H1 (cell line): ENCODE measurements around the gene DAPK2. TPM values are rescaled to one million over a fixed set of nuclear protein-coding genes. Genes with fewer than 3 reads are reported as not detected.

Source experiments
- CTCF ChIA-PET: fragments of 300-600 bp; sonication (Branson Sonifier 250); formaldehyde crosslinking; loops from one replicate; lab custom pipeline; 2021; ENCODE audit not compliant: partially characterized antibody; lab: Charles Lee
- POLR2A ChIA-PET: fragments of 300-600 bp; sonication (Branson Sonifier 250); formaldehyde crosslinking; loops from one replicate; lab custom pipeline; 2021; ENCODE audit warnings: inconsistent platforms; ENCODE audit not compliant: partially characterized antibody; lab: Charles Lee
- DNase-seq, 2 experiments: peaks; one replicate each; pipeline versions ENCODE4 v3.0.0 to v3.0.0-alpha.2; 2010 to 2022; ENCODE audit warnings: low spot score in 2 of 2, low read depth in 1 of 2, mixed read lengths in 1 of 2
- FAIRE-seq: peaks from 2 replicates; lab custom pipeline; 2011; peaks lifted over from hg19 to GRCh38; lab: Jason Lieb, UNC
- H2AFZ ChIP-seq: 2 replicates; pipeline ENCODE4 v1.8.1; 2012; ENCODE audit warnings: low read length, inconsistent platforms
- H2AK5ac ChIP-seq: 2 replicates; pipeline ENCODE4 v1.6.1; 2013; ENCODE audit warnings: low read depth, low read length
- H2BK120ac ChIP-seq: replicated peaks from 2 replicates; pipeline ENCODE3; 2013; ENCODE audit warnings: low read depth, low read length, inconsistent platforms
- H2BK12ac ChIP-seq: 2 replicates; pipeline ENCODE4 v1.6.1; 2013; ENCODE audit warnings: low read depth, low read length
- H2BK15ac ChIP-seq: 2 replicates; pipeline ENCODE4 v1.6.1; 2013; ENCODE audit warnings: low read length
- H2BK20ac ChIP-seq: 2 replicates; pipeline ENCODE4 v1.6.1; 2013; ENCODE audit warnings: low read length
- H2BK5ac ChIP-seq: 2 replicates; pipeline ENCODE4 v1.6.1; 2013; ENCODE audit warnings: low read depth, low read length
- H3K14ac ChIP-seq: 2 replicates; pipeline ENCODE4 v1.6.1; 2013; ENCODE audit warnings: inconsistent platforms; ENCODE audit not compliant: insufficient read length
- H3K18ac ChIP-seq: 2 replicates; pipeline ENCODE4 v1.6.1; 2013; ENCODE audit warnings: low read length; ENCODE audit errors: extremely low read depth
- H3K23ac ChIP-seq: 2 replicates; pipeline ENCODE4 v1.6.1; 2013; ENCODE audit warnings: inconsistent platforms; ENCODE audit not compliant: insufficient read length
- H3K23me2 ChIP-seq: 2 replicates; pipeline ENCODE4 v1.6.1; 2013; ENCODE audit warnings: low read depth, low read length
- H3K27ac ChIP-seq: 2 replicates; pipeline ENCODE4 v1.6.1; 2011; ENCODE audit warnings: low read depth, low read length, inconsistent platforms
- H3K27me3 ChIP-seq, 4 experiments: replicated peaks in 1 of 4; 1 replicate in 1 of 4; 2 replicates in 3 of 4; pipeline versions ENCODE4 v1.6.1 to v1.8.1; 2011 to 2013; ENCODE audit warnings: low read length in 3 of 4, mild to moderate bottlenecking in 3 of 4, inconsistent platforms in 2 of 4, mixed read lengths in 2 of 4, moderate library complexity in 1 of 4; ENCODE audit not compliant: control insufficient read depth in 3 of 4, insufficient read depth in 3 of 4; ENCODE audit errors: extremely low read depth in 1 of 4
- H3K36me3 ChIP-seq, 4 experiments: 2 replicates each; pipeline versions ENCODE4 v1.6.1 to v1.8.1; 2011 to 2013; ENCODE audit warnings: mild to moderate bottlenecking in 4 of 4, low read length in 3 of 4, moderate library complexity in 2 of 4, control low read depth in 1 of 4, inconsistent platforms in 1 of 4; ENCODE audit not compliant: insufficient read depth in 4 of 4, control insufficient read depth in 2 of 4
- H3K4ac ChIP-seq: replicated peaks from 2 replicates; pipeline ENCODE3; 2013; ENCODE audit warnings: low read length, low read depth, mixed read lengths, inconsistent platforms; ENCODE audit not compliant: insufficient read length
- H3K4me1 ChIP-seq, 4 experiments: replicated peaks in 1 of 4; 1 replicate in 1 of 4; 2 replicates in 3 of 4; pipeline versions ENCODE4 v1.6.1 to v1.8.1; 2011 to 2013; ENCODE audit warnings: low read length in 3 of 4, inconsistent platforms in 2 of 4, mixed read lengths in 1 of 4; ENCODE audit not compliant: insufficient read depth in 4 of 4, control insufficient read depth in 3 of 4
- H3K4me2 ChIP-seq, 2 experiments: 2 replicates each; pipeline versions ENCODE4 v1.6.1 to v1.8.1; 2011 to 2013; ENCODE audit warnings: low read depth in 2 of 2, low read length in 2 of 2, control low read depth in 1 of 2, inconsistent platforms in 1 of 2, mild to moderate bottlenecking in 1 of 2; ENCODE audit not compliant: insufficient read depth in 1 of 2
- H3K4me3 ChIP-seq, 4 experiments: fragments of 200-600, 300-600 bp in 1 of 4; sonication (generic), shearing (Covaris generic), sonication (Bioruptor Twin) in 1 of 4; 2 replicates each; pipeline versions ENCODE4 v1.5.1 to v1.8.1; 2011 to 2016; ENCODE audit warnings: low read length in 4 of 4, low read depth in 3 of 4, control low read depth in 2 of 4, inconsistent platforms in 2 of 4, mild to moderate bottlenecking in 2 of 4, mixed read lengths in 1 of 4, moderate library complexity in 1 of 4; ENCODE audit not compliant: insufficient read depth in 2 of 4; ENCODE audit errors: extremely low read depth in 1 of 4
- H3K56ac ChIP-seq: replicated peaks from 2 replicates; pipeline ENCODE3; 2013; ENCODE audit warnings: low read depth, mild to moderate bottlenecking, mixed read lengths, low read length, inconsistent platforms; ENCODE audit not compliant: insufficient read length
- H3K79me1 ChIP-seq: 2 replicates; pipeline ENCODE4 v1.6.1; 2013; ENCODE audit warnings: low read depth, low read length, control low read depth
- H3K79me2 ChIP-seq, 2 experiments: 2 replicates each; pipeline versions ENCODE4 v1.6.1 to v1.8.1; 2012 to 2013; ENCODE audit warnings: low read length in 2 of 2, mild to moderate bottlenecking in 2 of 2, inconsistent platforms in 1 of 2; ENCODE audit not compliant: insufficient read depth in 2 of 2, control insufficient read depth in 1 of 2
- H3K9ac ChIP-seq, 4 experiments: replicated peaks in 1 of 4; 1 replicate in 1 of 4; 2 replicates in 3 of 4; pipeline versions ENCODE4 v1.6.1 to v1.8.1; 2011 to 2013; ENCODE audit warnings: low read depth in 3 of 4, low read length in 3 of 4, control low read depth in 2 of 4, mild to moderate bottlenecking in 2 of 4, moderate library complexity in 2 of 4, inconsistent platforms in 1 of 4; ENCODE audit errors: extremely low read depth in 1 of 4
- H3K9me3 ChIP-seq, 2 experiments: 2 replicates each; pipeline versions ENCODE4 v1.6.1 to v1.8.1; 2012 to 2013; ENCODE audit warnings: mild to moderate bottlenecking in 2 of 2, moderate library complexity in 2 of 2, control low read depth in 1 of 2, inconsistent platforms in 1 of 2, low read depth in 1 of 2, low read length in 1 of 2, mixed read lengths in 1 of 2; ENCODE audit not compliant: insufficient read depth in 2 of 2
- H4K20me1 ChIP-seq, 2 experiments: replicated peaks in 1 of 2; 2 replicates each; pipeline versions ENCODE3 to v1.8.1; 2011 to 2013; ENCODE audit warnings: inconsistent platforms in 2 of 2, low read length in 2 of 2, mild to moderate bottlenecking in 1 of 2; ENCODE audit not compliant: insufficient read depth in 2 of 2, control insufficient read depth in 1 of 2
- H4K5ac ChIP-seq: 2 replicates; pipeline ENCODE4 v1.6.1; 2013; ENCODE audit warnings: low read length, low read depth, mixed read lengths, inconsistent platforms; ENCODE audit not compliant: insufficient read length
- H4K8ac ChIP-seq: 2 replicates; pipeline ENCODE4 v1.8.0; 2013; ENCODE audit warnings: mild to moderate bottlenecking, moderate library complexity, low read length, inconsistent platforms; ENCODE audit not compliant: insufficient read depth; ENCODE audit errors: extremely low read depth
- H4K91ac ChIP-seq: replicated peaks from 2 replicates; pipeline ENCODE3; 2013; ENCODE audit warnings: low read length, mixed read lengths, inconsistent platforms; ENCODE audit not compliant: insufficient read length
- HDAC2 ChIP-seq, 2 experiments: fragments of 300-600 bp in 1 of 2; sonication (generic) in 1 of 2; IDR thresholded peaks; 2 replicates each; pipeline ENCODE4 v1.6.1; 2011 to 2012; ENCODE audit warnings: low read depth in 2 of 2, low read length in 2 of 2, mild to moderate bottlenecking in 2 of 2, moderate library complexity in 2 of 2, borderline replicate concordance in 1 of 2, inconsistent platforms in 1 of 2
- PHF8 ChIP-seq: fragments of 200-600 bp; sonication (generic); conservative IDR thresholded peaks from 2 replicates; pipeline ENCODE4 v1.7.1; 2012; ENCODE audit warnings: low read depth, mild to moderate bottlenecking, inconsistent platforms, low read length, moderate library complexity
- SIRT6 ChIP-seq: IDR thresholded peaks from one replicate; pipeline ENCODE4 v1.7.1; 2012; ENCODE audit warnings: low read length, inconsistent platforms
- SP1 ChIP-seq: IDR thresholded peaks from 2 replicates; pipeline ENCODE4 v1.6.1; 2011; ENCODE audit warnings: low read depth, low read length
- TAF1 ChIP-seq: IDR thresholded peaks from 2 replicates; pipeline ENCODE4 v1.6.1; 2011; ENCODE audit warnings: mild to moderate bottlenecking, low read depth, low read length
- TEAD4 ChIP-seq: IDR thresholded peaks from 2 replicates; pipeline ENCODE4 v1.6.1; 2012; ENCODE audit warnings: low read depth, low read length, inconsistent platforms, mixed read lengths
- WGBS, 2 experiments: shearing (Covaris generic) in 1 of 2; methylation state at CpG; one replicate each; pipeline versions ENCODE4 v1.1.6 to v1.1.7; 2013 to 2015; ENCODE audit warnings: low lambda C conversion rate in 2 of 2, mixed read lengths in 2 of 2, inconsistent platforms in 1 of 2, low coverage in 1 of 2, missing lambda C conversion rate in 1 of 2; ENCODE audit not compliant: insufficient replicate concordance in 2 of 2, insufficient coverage in 1 of 2, insufficient read length in 1 of 2; ENCODE audit errors: extremely low coverage in 1 of 2, missing lambda C conversion rate in 1 of 2; 5-methylcytosine and 5-hydroxymethylcytosine counted together
- polyA plus RNA-seq, 7 experiments: library from polyadenylated mRNA; depleted of rRNA in 3 of 7; stranded (reverse) in 5 of 7; unstranded in 2 of 7; fragments of >200 nt in 5 of 7; fragments of 200-250 nt in 2 of 7; gene quantifications; 1 replicate in 5 of 7; 2 replicates in 1 of 7; 4 replicates in 1 of 7; pipeline versions ENCODE4 v1.2.1 to v1.2.3, GENCODE V29; 2011 to 2013; ENCODE audit warnings: missing spikeins in 2 of 7, mixed read lengths in 2 of 7
- total RNA-seq: library from RNA; stranded (reverse); fragmentation: NEBNext Ultra II Directional; extraction: Animal tissue kit (Norgen Biotek cat#: 25700); gene quantifications from 2 replicates; pipeline ENCODE4 v1.2.1, GENCODE V29; 2021

DAPK2 gene
- total and polyA plus RNA-seq, 2 of the 8 experiments (the other 6 are each of a cell fraction or from before 2014, with no cell fraction given), result 1.8 to 2.9 TPM

DNA sequence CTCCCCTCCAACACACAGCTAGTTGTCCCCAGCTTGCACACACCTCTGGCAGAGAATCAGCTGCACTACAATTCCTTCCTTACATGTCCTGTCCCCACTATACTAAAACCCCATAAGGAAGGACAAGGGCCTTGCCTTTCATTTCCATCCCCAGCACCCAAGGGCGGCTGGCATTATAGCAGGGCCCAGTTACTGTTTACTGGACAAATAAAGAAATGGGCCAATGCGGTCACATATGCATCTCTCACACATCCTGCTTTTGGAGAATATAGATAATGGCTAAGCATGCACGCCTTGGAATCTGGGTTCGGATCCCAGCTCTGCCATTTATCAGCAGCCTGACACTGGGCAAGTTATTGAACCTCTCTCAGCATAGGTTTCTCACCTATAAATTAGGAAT lies 99.1 kb downstream of the DAPK2 start:
- Histone ChIP-seq H3K36me3 (no peaks in the 10 kb centered on the region), H2BK5ac (no peak overlapping the region), H3K9ac (no peak overlapping the region), H3K4me3 (no peak overlapping the region), H3K23ac (no peak overlapping the region), H3K79me2 (no peaks in the 10 kb centered on the region), H3K18ac (no peak overlapping the region), H3K9me3 (no peaks in the 10 kb centered on the region), H2BK15ac (no peak overlapping the region), H4K5ac (no peak overlapping the region), H3K27ac (no peak overlapping the region), H3K23me2 (no peaks in the 10 kb centered on the region), H3K4me2 (no peak overlapping the region), H2BK20ac (no peak overlapping the region), H3K56ac (no peak overlapping the region), H3K27me3 (no peaks in the 10 kb centered on the region), H2BK120ac (no peak overlapping the region), H3K4ac (no peak overlapping the region), H4K91ac (no peak overlapping the region), H3K79me1 (no peaks in the 10 kb centered on the region), H4K20me1 (no peaks in the 10 kb centered on the region), H2AK5ac (no peak overlapping the region; the same call in 1 of the 2 replicates), H2AFZ (no peak overlapping the region), H3K4me1 (peaks cover 0 to 3% (median 2%) of the 10 kb centered on the region in 4 experiments; a peak in 5 of 7 replicates), H2BK12ac (no peak overlapping the region), H4K8ac (no peak overlapping the region), H3K14ac (no peak overlapping the region)
- 81% methylated on average over 4 of the region's 4 CpGs; no CpG with 5 or more reads in 1 of the 2 experiments for WGBS, 2 experiments
- DNase-seq, result no peak
- FAIRE-seq, result no peak
- ChIA-PET POLR2A (no interaction called here), CTCF (interaction anchor here (0.6 to 6.5 kb wide), 15 partner anchors 8 to 823 kb away, joined by 3 to 102 read pairs (median 33); partner anchors contain the start of gene DAPK2)
- TF ChIP-seq HDAC2 (IDR thresholded peaks at IDR 0.05; ENCODE audit: borderline replicate concordance in 1 of 2, low read depth in 2 of 2, low read length in 2 of 2), result no peak
- no peak for TF ChIP-seq TAF1
- TF ChIP-seq TEAD4, result no peak
- TF ChIP-seq SIRT6, result no peak
- no peak for TF ChIP-seq PHF8
- TF ChIP-seq SP1, result no peak
